HepG2 (cell line): Measurements from ENCODE around the gene CFAP45. TPM values are rescaled to one million over a fixed set of nuclear protein-coding genes. Genes with fewer than 3 reads are reported as not detected.
A peak's percentile ranks its signal among the peaks of the same experiment; 100 is the strongest.

Source experiments
- ADNP ChIP-seq: sonication (generic); formaldehyde crosslinking; IDR thresholded peaks from 2 replicates; pipeline ENCODE4 v1.4.0; 2020; ENCODE audit warnings: missing genetic modification reagents
- ATF3 ChIP-seq: sonication (generic); formaldehyde crosslinking; IDR thresholded peaks from 2 replicates; pipeline ENCODE4 v1.4.0; 2020; ENCODE audit warnings: missing genetic modification reagents
- HDAC1 ChIP-seq: sonication (generic); formaldehyde crosslinking; IDR thresholded peaks from 2 replicates; pipeline ENCODE4 v1.5.1; 2020; ENCODE audit warnings: mild to moderate bottlenecking, missing genetic modification reagents
- IRF9 ChIP-seq: sonication (generic); formaldehyde crosslinking; IDR thresholded peaks from 2 replicates; pipeline ENCODE4 v1.8.0; 2022; ENCODE audit warnings: missing genetic modification reagents, mild to moderate bottlenecking, borderline replicate concordance
- KLF15 ChIP-seq: sonication (generic); formaldehyde crosslinking; IDR thresholded peaks from 2 replicates; pipeline ENCODE4 v1.8.1; 2023; ENCODE audit warnings: borderline replicate concordance, mild to moderate bottlenecking, inconsistent platforms, missing genetic modification reagents, mixed read lengths
- MIER2 ChIP-seq: IDR thresholded peaks from 2 replicates; pipeline ENCODE4 v1.6.1; 2016; ENCODE audit warnings: missing biosample characterization, missing genetic modification reagents
- SIX1 ChIP-seq: sonication (generic); formaldehyde crosslinking; IDR thresholded peaks from 2 replicates; pipeline ENCODE4 v1.4.0; 2020; ENCODE audit warnings: missing genetic modification reagents, borderline replicate concordance
- SMC3 ChIP-seq: IDR thresholded peaks from 2 replicates; pipeline ENCODE4 v1.6.1; 2011; ENCODE audit warnings: low read length, improper control_type of control experiment
- SP4 ChIP-seq: sonication (generic); formaldehyde crosslinking; IDR thresholded peaks from 2 replicates; pipeline ENCODE4 v1.8.1; 2023; ENCODE audit warnings: mild to moderate bottlenecking, missing genetic modification reagents
- STAG1 ChIP-seq: sonication (generic); formaldehyde crosslinking; IDR thresholded peaks from 2 replicates; pipeline ENCODE4 v1.4.0; 2020; ENCODE audit warnings: missing genetic modification reagents
- TAF1 ChIP-seq: sonication (generic); formaldehyde crosslinking; IDR thresholded peaks from 2 replicates; pipeline ENCODE4 v1.4.0; 2020; ENCODE audit warnings: missing genetic modification reagents
- ZFP82 ChIP-seq: sonication (generic); formaldehyde crosslinking; IDR thresholded peaks from 2 replicates; pipeline ENCODE4 v1.5.1; 2020; ENCODE audit warnings: mild to moderate bottlenecking, missing genetic modification reagents, borderline replicate concordance
- ZFP90 ChIP-seq: sonication (generic); formaldehyde crosslinking; IDR thresholded peaks from 2 replicates; pipeline ENCODE4 v1.8.0; 2022; ENCODE audit warnings: missing genetic modification reagents, mild to moderate bottlenecking, inconsistent platforms, borderline replicate concordance
- ZIK1 ChIP-seq: sonication (generic); formaldehyde crosslinking; IDR thresholded peaks from 2 replicates; pipeline ENCODE4 v1.5.0; 2020; ENCODE audit warnings: mild to moderate bottlenecking, low read depth, missing genetic modification reagents, borderline replicate concordance
- ZNF20 ChIP-seq: sonication (generic); formaldehyde crosslinking; IDR thresholded peaks from 2 replicates; pipeline ENCODE4 v1.4.0; 2020; ENCODE audit warnings: mild to moderate bottlenecking, moderate library complexity, missing genetic modification reagents
- ZNF350 ChIP-seq: sonication (generic); formaldehyde crosslinking; IDR thresholded peaks from 2 replicates; pipeline ENCODE4 v1.4.0; 2020; ENCODE audit warnings: mild to moderate bottlenecking, low read depth, missing genetic modification reagents, borderline replicate concordance
- ZNF382 ChIP-seq: sonication (generic); formaldehyde crosslinking; IDR thresholded peaks from 2 replicates; pipeline ENCODE4 v1.5.0; 2020; ENCODE audit warnings: missing genetic modification reagents, mild to moderate bottlenecking, borderline replicate concordance
- ZNF790 ChIP-seq: sonication (generic); formaldehyde crosslinking; IDR thresholded peaks from 2 replicates; pipeline ENCODE4 v1.8.0; 2022; ENCODE audit warnings: missing genetic modification reagents, mild to moderate bottlenecking, borderline replicate concordance
- polyA plus RNA-seq, 8 experiments: library from polyadenylated mRNA; depleted of rRNA in 3 of 8; stranded (reverse) in 7 of 8; unstranded in 1 of 8; fragments of >200 nt; fragmentation: Illumina TruSeq in 4 of 8; extraction: Trizol in 4 of 8; gene quantifications; 2 replicates each; pipeline versions ENCODE4 v1.2.1 to v1.2.3, GENCODE V29; 2011 to 2016; ENCODE audit warnings: low read depth in 4 of 8, missing spikeins in 1 of 8, mixed read lengths in 1 of 8; ENCODE audit not compliant: insufficient read depth in 1 of 8
- total RNA-seq, 5 experiments: library from RNA; depleted of rRNA; stranded (reverse); fragments of >200 nt; fragmentation: Illumina TruSeq; extraction: Trizol; gene quantifications; 2 replicates each; pipeline ENCODE4 v1.2.3, GENCODE V29; 2016; ENCODE audit warnings: low read depth in 1 of 5
- TF ChIP-seq, protein P1 (sequence below): sonication (generic); formaldehyde crosslinking; IDR thresholded peaks from 2 replicates; pipeline ENCODE4 v1.5.0; 2020; ENCODE audit warnings: missing genetic modification reagents, mild to moderate bottlenecking, borderline replicate concordance
- TF ChIP-seq, protein P2 (sequence below): IDR thresholded peaks from 2 replicates; pipeline ENCODE4 v1.6.1; 2016; ENCODE audit warnings: control low read depth
- TF ChIP-seq, protein P3 (sequence below): IDR thresholded peaks from 2 replicates; pipeline ENCODE4 v1.6.1; 2016; ENCODE audit warnings: low read depth, control low read depth

The CFAP45 gene
- total and polyA plus RNA-seq, 2 of the 13 experiments (the other 11 are each of a cell fraction or from before 2014, with no cell fraction given), result not detected

- TF ChIP-seq, protein P1, sequence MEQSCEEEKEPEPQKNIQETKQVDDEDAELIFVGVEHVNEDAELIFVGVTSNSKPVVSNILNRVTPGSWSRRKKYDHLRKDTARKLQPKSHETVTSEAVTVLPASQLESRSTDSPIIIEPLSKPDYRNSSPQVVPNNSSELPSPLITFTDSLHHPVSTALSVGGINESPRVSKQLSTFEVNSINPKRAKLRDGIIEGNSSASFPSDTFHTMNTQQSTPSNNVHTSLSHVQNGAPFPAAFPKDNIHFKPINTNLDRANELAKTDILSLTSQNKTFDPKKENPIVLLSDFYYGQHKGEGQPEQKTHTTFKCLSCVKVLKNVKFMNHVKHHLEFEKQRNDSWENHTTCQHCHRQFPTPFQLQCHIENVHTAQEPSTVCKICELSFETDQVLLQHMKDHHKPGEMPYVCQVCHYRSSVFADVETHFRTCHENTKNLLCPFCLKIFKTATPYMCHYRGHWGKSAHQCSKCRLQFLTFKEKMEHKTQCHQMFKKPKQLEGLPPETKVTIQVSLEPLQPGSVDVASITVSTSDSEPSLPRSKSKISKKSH (CRISPR knock-in tag), result peak; percentile 74; the same call in 1 of the 2 replicates
- TF ChIP-seq ZIK1 (0 out of 2 replicates have a peak, but pooled peaks have one; percentile 59), ZNF790 (CRISPR knock-in tag) (no peak), STAG1 (peak; percentile 95), ATF3 (CRISPR knock-in tag) (no peak), IRF9 (CRISPR knock-in tag) (0 out of 2 replicates have a peak, but pooled peaks have one; percentile 35), ZNF382 (no peak), ZNF20 (no peak), ZNF350 (peak; percentile 41; the same call in 1 of the 2 replicates), ZFP82 (CRISPR knock-in tag) (no peak), HDAC1 (no peak), SMC3 (peak; percentile 87), KLF15 (no peak), SIX1 (CRISPR knock-in tag) (no peak), SP4 (0 out of 2 replicates have a peak, but pooled peaks have one; percentile 47), TAF1 (no peak), ADNP (CRISPR knock-in tag) (no peak), MIER2 (CRISPR knock-in tag) (0 out of 2 replicates have a peak, but pooled peaks have one; percentile 22), ZFP90 (no peak)
- TF ChIP-seq, protein P2, sequence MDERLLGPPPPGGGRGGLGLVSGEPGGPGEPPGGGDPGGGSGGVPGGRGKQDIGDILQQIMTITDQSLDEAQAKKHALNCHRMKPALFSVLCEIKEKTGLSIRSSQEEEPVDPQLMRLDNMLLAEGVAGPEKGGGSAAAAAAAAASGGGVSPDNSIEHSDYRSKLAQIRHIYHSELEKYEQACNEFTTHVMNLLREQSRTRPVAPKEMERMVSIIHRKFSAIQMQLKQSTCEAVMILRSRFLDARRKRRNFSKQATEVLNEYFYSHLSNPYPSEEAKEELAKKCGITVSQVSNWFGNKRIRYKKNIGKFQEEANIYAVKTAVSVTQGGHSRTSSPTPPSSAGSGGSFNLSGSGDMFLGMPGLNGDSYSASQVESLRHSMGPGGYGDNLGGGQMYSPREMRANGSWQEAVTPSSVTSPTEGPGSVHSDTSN (CRISPR knock-in tag), result no peak
- TF ChIP-seq, protein P3, sequence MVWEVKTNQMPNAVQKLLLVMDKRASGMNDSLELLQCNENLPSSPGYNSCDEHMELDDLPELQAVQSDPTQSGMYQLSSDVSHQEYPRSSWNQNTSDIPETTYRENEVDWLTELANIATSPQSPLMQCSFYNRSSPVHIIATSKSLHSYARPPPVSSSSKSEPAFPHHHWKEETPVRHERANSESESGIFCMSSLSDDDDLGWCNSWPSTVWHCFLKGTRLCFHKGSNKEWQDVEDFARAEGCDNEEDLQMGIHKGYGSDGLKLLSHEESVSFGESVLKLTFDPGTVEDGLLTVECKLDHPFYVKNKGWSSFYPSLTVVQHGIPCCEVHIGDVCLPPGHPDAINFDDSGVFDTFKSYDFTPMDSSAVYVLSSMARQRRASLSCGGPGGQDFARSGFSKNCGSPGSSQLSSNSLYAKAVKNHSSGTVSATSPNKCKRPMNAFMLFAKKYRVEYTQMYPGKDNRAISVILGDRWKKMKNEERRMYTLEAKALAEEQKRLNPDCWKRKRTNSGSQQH (CRISPR knock-in tag), result no peak
Measured at GRCh38 chr1:159936273-159936904, 36.4 kb upstream of the CFAP45 start (continued).
